GM12874 (cell line): ENCODE measurements around the gene SGMS1.

Experiments used
- TF ChIP-seq, protein P1 (sequence below): IDR thresholded peaks from 2 replicates; pipeline ENCODE4 v1.5.1; 2011; ENCODE audit warnings: low read depth, mild to moderate bottlenecking, control low read depth, low read length, moderate library complexity; ENCODE audit not compliant: insufficient read depth

SGMS1 gene

DNA sequence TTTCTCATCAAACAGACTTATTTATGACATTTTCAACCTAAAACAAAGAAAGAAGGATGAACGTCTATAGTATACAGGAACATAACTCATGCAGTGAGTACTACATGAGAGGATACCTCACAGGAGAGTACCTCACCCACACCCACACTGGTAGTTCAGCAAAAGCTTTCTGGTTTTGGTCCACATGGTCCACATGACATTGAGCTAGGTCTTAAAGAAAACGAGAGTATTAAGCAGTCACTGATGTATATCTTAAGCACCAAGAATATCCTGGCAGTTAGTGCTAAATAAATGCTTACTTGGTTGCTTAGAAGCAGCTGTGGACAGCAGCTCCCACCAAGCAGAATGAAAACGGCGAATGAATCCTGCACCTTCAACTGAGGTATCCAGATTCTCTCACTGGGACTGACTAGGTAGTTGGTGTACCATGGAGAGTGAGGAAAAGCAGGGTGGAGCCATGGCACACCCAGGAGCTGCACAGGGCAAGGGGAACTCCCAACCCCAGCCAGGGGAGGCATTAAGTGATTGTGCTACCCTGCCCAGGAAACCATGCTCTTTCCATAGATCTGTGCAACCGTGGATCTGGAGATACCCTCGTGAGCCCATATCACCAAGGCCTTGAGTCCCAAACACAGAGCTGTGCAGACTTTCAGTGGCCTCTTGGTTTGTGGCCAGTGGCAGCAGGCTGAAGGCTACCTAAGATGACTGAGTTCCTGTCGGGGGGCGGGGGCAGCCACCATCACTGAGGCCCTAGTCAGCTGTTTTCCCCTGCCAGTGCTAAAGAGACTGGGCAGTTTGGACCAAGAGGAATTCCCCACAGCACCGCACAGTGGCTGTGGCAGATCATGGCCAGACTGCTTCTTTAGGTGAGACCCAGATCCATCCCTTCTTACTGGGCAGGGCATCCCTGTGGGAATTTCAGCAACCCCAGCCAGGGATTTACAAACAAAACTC lies 143.4 kb downstream of the SGMS1 start:
- TF ChIP-seq, protein P1, sequence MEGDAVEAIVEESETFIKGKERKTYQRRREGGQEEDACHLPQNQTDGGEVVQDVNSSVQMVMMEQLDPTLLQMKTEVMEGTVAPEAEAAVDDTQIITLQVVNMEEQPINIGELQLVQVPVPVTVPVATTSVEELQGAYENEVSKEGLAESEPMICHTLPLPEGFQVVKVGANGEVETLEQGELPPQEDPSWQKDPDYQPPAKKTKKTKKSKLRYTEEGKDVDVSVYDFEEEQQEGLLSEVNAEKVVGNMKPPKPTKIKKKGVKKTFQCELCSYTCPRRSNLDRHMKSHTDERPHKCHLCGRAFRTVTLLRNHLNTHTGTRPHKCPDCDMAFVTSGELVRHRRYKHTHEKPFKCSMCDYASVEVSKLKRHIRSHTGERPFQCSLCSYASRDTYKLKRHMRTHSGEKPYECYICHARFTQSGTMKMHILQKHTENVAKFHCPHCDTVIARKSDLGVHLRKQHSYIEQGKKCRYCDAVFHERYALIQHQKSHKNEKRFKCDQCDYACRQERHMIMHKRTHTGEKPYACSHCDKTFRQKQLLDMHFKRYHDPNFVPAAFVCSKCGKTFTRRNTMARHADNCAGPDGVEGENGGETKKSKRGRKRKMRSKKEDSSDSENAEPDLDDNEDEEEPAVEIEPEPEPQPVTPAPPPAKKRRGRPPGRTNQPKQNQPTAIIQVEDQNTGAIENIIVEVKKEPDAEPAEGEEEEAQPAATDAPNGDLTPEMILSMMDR, result no peak

DNA sequence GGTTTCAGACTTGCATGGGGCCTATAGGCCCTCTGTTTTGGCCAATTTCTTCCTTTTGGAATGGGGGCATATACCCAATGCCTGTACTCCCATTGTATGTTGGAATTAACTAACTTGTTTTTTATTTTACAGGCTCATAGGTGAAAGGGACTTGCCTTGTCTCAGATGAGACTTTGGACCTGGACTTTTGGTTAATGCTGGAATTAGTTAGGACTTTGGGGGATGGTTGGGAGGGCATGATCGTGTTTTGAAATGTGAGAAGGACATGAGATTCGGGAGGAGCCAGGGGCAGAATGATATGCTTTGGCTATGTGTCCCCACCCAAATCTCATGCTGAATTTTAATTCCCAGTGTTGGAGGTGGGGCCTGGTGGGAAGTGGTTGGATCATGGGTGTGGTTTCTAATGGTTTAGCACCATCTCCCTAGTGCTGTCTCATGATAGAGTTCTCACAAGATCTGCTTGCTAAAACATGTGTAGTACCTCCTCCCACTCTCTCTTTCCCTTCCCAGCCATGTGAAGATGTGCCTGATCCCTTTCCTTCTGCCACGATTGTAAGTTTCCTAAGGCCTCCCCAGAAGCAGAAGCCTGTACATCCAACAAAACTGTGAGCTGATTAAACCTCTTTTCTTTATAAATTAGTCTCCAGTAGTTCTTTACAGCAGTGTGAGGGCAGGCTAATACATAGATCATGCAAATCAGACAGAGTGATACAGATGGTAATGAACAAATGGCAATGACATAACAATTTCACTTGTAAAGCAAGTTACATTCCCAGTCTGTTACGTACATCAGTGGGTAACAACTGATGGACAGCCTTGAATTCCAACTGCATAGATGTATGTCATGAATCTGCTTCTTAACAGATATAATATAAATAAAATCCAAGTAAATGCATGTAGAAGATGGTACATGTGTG lies 146.2 kb downstream of the SGMS1 start:
- TF ChIP-seq, protein P1, result no peak

DNA sequence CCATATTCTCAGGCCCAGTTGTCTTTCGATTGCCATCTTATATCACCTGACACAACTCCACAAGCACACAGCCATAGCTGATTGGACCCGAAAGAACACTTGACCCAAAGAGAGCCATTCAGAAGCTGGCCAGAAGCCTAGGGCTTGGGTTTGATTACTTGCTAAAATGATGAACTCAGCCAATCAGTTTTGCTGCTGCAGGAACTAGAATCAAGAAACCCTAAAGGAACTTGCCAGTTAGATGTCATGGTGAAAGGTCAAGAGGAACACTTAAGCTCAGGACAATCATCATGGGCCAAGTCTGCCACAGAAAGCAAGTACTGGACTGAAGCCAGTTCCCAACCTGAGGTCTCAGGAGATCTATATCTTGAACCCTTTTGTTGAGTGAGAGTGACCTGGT lies 150.0 kb downstream of the SGMS1 start:
- TF ChIP-seq, protein P1, result no peak

DNA sequence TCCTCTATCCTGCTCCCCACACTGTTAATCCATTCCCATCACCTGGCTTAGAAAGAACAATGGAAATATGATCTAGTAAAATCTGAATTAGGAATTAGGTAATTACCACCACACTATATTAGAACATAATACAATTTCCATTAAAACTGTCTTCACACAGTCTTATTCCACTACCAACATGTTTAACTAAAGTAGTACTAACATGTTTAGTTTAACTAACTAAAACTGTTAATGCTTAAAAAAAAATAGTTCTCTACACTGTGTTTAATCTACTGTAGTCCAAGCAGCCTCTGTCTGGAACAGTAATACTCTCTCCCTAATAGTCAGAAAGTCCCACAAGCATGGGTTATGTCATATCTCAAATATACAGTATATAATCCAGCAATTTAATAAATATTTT lies 150.8 kb downstream of the SGMS1 start:
- TF ChIP-seq, protein P1, result no peak

DNA sequence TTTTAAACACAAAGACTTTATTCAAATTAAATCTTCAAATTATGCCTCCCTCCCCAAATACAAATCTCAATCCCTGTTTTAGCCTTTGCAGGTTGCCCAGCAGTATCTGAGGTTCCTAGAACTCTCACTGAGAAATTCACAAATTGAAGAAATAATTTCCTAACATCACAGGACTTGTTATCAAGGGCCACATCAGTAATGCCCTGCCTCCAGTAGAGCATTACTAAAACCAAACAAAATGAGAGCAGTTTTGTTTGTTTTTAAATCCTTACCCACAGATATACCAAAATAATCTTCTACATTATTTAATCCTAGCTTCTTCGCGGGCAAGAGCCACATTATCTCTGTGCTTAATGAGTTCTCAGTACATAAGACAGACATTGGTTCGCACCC lies 152.2 kb downstream of the SGMS1 start:
- TF ChIP-seq, protein P1, result no peak

DNA sequence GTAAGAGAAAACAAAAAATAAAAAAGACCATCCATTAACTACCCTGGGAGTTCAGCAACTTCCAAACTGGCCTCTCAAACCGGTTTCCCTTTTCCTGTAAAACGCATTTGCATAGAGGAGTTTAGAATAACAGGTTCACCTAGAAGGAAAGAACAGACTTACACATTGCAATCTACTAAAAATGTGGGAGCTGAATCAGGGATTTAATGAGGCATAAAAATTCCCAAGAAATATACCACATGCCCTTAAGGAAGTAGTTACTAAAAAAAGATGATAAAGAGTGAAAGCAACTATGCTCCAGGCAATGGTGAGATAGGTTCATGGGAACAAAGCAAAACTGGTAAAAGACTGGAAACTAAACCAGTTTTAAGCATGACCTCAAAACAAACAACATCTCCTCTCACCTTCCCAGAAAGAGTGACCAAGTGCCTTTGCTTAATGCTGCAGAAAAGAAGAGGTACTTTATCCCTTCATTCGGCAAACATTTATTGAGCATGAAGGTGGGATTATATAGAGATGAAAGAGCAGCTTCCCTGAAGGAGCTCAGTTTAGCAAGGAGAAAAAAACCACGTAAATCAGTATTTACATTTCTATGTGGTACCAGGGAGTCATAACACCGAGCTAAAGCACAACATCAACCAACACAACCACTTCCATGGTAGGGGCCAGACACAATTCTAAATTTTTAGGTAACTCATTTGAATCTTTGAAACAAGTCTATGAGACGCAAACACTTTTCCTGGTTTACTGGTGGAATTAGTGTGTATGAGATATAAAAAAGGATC lies 152.8 kb downstream of the SGMS1 start:
- TF ChIP-seq, protein P1, result no peak
